ENCODE measurements around the gene RARS1. TPM values are rescaled to one million over a fixed set of nuclear protein-coding genes. Genes with fewer than 3 reads are reported as not detected.

The RARS1 gene
- total RNA-seq, 4 donors from 2014 or later: 61.9 to 86.9 (median 63.3) TPM

- no peak for TF ChIP-seq CTCF (IDR thresholded peaks at IDR 0.05)
- ATAC-seq (ENCODE audit: low FRiP score): no peak
- no peak for DNase-seq (ENCODE audit: low spot score)
Observed at GRCh38 chr5:168502563-168503237, 16.4 kb downstream of the RARS1 start.

GRCh38 chr5:168513861-168514428 is 27.7 kb downstream of the RARS1 start:
- TF ChIP-seq CTCF (IDR thresholded peaks at IDR 0.05): no peak
- no peak for ATAC-seq (ENCODE audit: low FRiP score)
- DNase-seq (ENCODE audit: low spot score): no peak

GRCh38 chr5:168525856-168526255 is 39.6 kb downstream of the RARS1 start:
- ATAC-seq (ENCODE audit: low FRiP score): no peak
- DNase-seq (ENCODE audit: low spot score): no peak
- TF ChIP-seq CTCF (IDR thresholded peaks at IDR 0.05): no peak

GRCh38 chr5:168527756-168528295 is 41.6 kb downstream of the RARS1 start:
- ATAC-seq (ENCODE audit: low FRiP score) (no peak), DNase-seq (ENCODE audit: low spot score) (no peak)
- TF ChIP-seq CTCF (IDR thresholded peaks at IDR 0.05): no peak

GRCh38 chr5:168528521-168529373 is 42.5 kb downstream of the RARS1 start, which contains the start of gene FBLL1:
FBLL1 (plus strand) TSS chr5:168529305; CDS start chr5:168529505, 200 bp downstream.
- no peak for DNase-seq (ENCODE audit: low spot score)
- no peak for ATAC-seq (ENCODE audit: low FRiP score)
- no peak for TF ChIP-seq CTCF (IDR thresholded peaks at IDR 0.05)

GRCh38 chr5:168529374-168530234 is 43.3 kb downstream of the RARS1 start:
- no peak for TF ChIP-seq CTCF (IDR thresholded peaks at IDR 0.05)
- DNase-seq (ENCODE audit: low spot score) (no peak), ATAC-seq (ENCODE audit: low FRiP score) (no peak)
